ENCODE results near the gene TMEM39B.

DNA sequence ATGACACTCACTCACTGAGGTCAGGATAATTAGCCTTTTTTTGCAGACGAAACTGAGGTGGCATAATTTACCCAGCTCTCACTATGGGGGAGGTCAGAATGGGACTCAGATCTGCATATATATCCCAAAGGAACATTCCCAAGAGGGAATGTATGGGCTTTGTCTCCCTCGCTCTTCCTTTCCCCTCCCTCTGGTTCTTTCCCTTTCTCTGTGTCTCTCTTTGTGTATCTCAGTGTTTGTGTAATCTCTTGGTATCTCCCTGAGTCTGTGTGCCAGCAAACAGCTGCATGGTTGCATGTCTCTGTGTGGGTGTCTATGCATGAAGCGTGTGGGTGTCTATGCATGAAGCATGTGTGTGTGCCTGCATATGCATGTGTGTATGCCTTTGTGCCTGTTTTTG lies 4.7 kb downstream of the TMEM39B start:
- TF ChIP-seq, protein P1, sequence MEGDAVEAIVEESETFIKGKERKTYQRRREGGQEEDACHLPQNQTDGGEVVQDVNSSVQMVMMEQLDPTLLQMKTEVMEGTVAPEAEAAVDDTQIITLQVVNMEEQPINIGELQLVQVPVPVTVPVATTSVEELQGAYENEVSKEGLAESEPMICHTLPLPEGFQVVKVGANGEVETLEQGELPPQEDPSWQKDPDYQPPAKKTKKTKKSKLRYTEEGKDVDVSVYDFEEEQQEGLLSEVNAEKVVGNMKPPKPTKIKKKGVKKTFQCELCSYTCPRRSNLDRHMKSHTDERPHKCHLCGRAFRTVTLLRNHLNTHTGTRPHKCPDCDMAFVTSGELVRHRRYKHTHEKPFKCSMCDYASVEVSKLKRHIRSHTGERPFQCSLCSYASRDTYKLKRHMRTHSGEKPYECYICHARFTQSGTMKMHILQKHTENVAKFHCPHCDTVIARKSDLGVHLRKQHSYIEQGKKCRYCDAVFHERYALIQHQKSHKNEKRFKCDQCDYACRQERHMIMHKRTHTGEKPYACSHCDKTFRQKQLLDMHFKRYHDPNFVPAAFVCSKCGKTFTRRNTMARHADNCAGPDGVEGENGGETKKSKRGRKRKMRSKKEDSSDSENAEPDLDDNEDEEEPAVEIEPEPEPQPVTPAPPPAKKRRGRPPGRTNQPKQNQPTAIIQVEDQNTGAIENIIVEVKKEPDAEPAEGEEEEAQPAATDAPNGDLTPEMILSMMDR (IDR thresholded peaks at IDR 0.05), result no peak
- no peak for TF ChIP-seq POLR2A (IDR thresholded peaks at IDR 0.05)

All from uterus (tissue), 2 donors.